Ascending aorta (tissue), 2 donors: ENCODE measurements around the gene TNNC1. TPM values are rescaled to one million over a fixed set of nuclear protein-coding genes. Genes with fewer than 3 reads are reported as not detected.

Experiments
- DNase-seq, 2 donors: peaks; one replicate each; pipeline ENCODE4 v3.0.0-alpha.2; 2019; ENCODE audit warnings: low spot score in 2 of 2
- H3K27ac ChIP-seq, 2 donors: fragments of 200-600 bp; sonication (generic); one replicate each; pipeline ENCODE4 v1.5.1; 2016 to 2017; ENCODE audit warnings: mild to moderate bottlenecking in 1 of 2
- H3K27me3 ChIP-seq: fragments of 200-600 bp; sonication (generic); one replicate; pipeline ENCODE4 v1.5.1; 2017
- H3K36me3 ChIP-seq, 2 donors: fragments of 200-600 bp; sonication (generic); one replicate each; pipeline ENCODE4 v1.5.1; 2016
- H3K4me1 ChIP-seq, 2 donors: fragments of 200-600 bp; sonication (generic); one replicate each; pipeline ENCODE4 v1.5.1; 2016 to 2017; ENCODE audit warnings: mild to moderate bottlenecking in 1 of 2
- H3K4me3 ChIP-seq, 2 donors: fragments of 200-600 bp; sonication (generic); one replicate each; pipeline ENCODE4 v1.5.1; 2016 to 2017; ENCODE audit warnings: mild to moderate bottlenecking in 1 of 2
- H3K9me3 ChIP-seq, 2 donors: fragments of 200-600 bp; sonication (generic); one replicate each; pipeline ENCODE4 v1.5.1; 2016
- CTCF ChIP-seq, 3 experiments: fragments of 200-600 bp in 2 of 3; fragments of 450-650 bp in 1 of 3; sonication (generic) in 2 of 3; IDR thresholded peaks; one replicate each; pipeline ENCODE4 v1.5.1; 2016 to 2019; ENCODE audit warnings: antibody characterized with exemption in 3 of 3, mild to moderate bottlenecking in 1 of 3, moderate library complexity in 1 of 3
- intact Hi-C: fragments of 100-400 bp; cut with DNase I; formaldehyde crosslinking; loops from one replicate; pipeline ENCODE4 v1.15.1; 2023
- total RNA-seq: library from RNA; depleted of rRNA; stranded (reverse); fragments of >200 nt; gene quantifications from one replicate; pipeline ENCODE4 v1.1.0, GENCODE V29; 2016

TNNC1 gene
- total RNA-seq, 1 donor from 2014 or later = 68.6 TPM

DNA sequence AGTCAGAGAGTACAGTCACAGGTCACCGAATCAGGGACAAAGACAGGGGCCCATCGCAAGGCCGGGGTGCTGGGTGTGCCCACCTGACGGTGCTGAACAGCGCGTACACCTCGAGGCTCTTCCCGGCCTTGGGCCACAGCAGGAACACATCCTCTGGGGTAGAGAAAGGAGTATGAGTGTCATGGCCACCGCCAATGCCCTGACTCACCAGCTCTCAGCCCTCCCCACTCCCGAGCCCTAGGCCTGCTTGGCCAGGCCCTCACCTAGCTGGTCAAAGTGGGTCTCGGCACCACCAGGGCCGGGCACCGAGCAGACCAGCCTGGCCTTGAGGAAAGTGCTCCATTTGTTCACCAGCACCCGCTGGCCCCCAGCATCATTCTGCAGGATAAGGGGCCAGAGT, 13.2 kb downstream of the TNNC1 start:
- H3K27me3 ChIP-seq = no peaks in the 10 kb centered on the region
- no peak overlapping the region for H3K4me3 ChIP-seq
- intact Hi-C loops = no loop called here
- H3K4me1 ChIP-seq = peaks cover 0 to 2% of the 10 kb centered on the region in 2 donors
- no peaks in the 10 kb centered on the region for H3K9me3 ChIP-seq
- no peaks in the 10 kb centered on the region for H3K36me3 ChIP-seq
- no peak for DNase-seq
- no peak overlapping the region for H3K27ac ChIP-seq
- no peak for TF ChIP-seq CTCF (IDR thresholded peaks at IDR 0.05)

GRCh38 chr3:52440249-52440551, 13.6 kb downstream of the TNNC1 start:
- peaks cover 0 to 2% of the 10 kb centered on the region in 2 donors for H3K4me1 ChIP-seq
- no peak overlapping the region for H3K4me3 ChIP-seq
- TF ChIP-seq CTCF (IDR thresholded peaks at IDR 0.05) = no peak
- H3K36me3 ChIP-seq = no peaks in the 10 kb centered on the region
- no peak for DNase-seq
- H3K27me3 ChIP-seq = no peaks in the 10 kb centered on the region
- intact Hi-C loops = no loop called here
- no peaks in the 10 kb centered on the region for H3K9me3 ChIP-seq
- H3K27ac ChIP-seq = no peak overlapping the region

DNA sequence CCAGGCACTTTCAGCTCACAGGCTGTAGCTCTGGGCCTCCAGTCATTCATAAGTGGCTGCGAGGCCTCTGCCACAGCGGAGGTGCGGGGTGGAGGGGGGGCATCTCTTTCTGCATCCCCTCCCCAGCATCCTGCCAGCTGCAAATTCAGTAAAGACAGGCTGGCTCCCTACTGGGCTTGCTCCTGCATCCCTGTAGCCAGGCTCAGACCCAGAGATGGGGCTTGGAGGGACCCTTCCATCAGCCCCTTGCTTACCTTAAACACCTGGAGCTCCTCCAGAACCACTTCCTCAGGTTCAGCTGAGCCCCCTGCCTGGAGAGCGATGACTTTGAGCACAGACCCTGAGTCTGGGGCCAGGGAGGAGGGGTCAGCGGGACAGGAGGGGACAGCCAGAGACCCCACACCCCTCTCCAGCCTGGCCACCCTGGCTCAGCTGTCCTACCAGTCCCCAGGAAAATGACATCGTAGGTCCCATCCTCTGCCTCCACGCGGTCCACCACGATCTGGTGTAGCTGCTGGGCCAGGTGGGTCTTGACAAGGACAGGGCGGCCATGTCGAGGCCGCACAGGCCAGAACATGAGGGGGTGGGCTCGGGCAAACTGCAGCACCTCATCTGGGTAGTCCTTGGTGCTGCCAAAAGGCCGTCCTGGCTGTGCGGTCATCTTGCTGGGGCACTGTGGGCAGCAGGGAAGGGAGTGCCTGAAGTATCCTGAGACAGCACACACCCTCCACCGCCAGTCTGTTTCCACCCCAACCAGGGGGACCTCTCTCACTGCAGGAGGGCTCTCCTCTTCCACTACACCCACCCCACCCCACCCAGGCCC, 14.2 kb downstream of the TNNC1 start:
- Histone ChIP-seq H3K4me1 (no peaks in the 10 kb centered on the region), H3K27ac (no peak overlapping the region), H3K36me3 (no peaks in the 10 kb centered on the region), H3K4me3 (no peak overlapping the region), H3K9me3 (no peaks in the 10 kb centered on the region), H3K27me3 (no peaks in the 10 kb centered on the region)
- intact Hi-C loops = no loop called here
- TF ChIP-seq CTCF (IDR thresholded peaks at IDR 0.05) = no peak
- DNase-seq = no peak

DNA sequence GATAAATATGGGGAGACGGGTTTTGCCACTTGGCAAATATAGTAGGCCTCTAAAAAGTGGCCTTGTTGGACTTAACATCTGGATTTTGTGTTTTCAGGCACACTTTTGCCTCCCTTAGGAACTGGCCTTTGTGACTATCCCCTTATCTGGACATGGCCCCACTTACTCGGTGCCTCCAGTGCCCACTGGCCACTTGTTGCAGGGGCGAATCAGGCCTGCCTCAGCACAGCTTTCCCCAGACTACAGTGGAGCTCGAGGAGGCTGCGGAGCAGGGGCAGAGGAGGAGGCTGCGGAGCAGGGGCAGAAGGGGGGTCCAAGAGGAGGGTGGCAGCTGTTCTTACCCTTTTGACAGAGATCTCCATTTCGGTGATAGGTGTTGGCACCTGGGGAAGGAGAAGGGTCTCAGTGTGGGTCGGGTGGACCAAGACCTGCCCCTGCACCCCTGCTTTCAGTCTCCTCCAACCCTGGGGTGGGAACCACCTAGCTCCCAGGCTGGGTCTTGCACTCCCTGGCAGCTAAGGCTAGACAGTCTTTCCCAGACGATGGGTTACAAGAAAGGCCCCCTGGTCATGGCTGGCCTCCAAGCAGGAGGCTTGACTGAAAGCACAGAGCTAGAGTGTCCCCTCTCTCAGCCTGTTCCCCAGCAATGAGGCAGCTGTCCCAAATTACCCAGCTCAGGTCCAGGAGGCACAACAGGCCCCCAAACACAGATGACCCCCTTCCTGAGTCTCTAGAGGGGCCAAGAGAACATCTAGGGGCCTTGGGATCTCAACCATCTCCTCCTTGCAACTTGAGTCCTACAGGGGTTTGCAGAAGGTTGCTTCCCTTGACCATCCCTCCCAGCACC, 15.0 kb downstream of the TNNC1 start:
- Histone ChIP-seq H3K36me3 (no peaks in the 10 kb centered on the region), H3K9me3 (no peaks in the 10 kb centered on the region), H3K4me3 (no peak overlapping the region), H3K27me3 (no peaks in the 10 kb centered on the region), H3K4me1 (no peaks in the 10 kb centered on the region), H3K27ac (no peak overlapping the region)
- intact Hi-C loops = no loop called here
- no peak for DNase-seq
- no peak for TF ChIP-seq CTCF (IDR thresholded peaks at IDR 0.05)

DNA sequence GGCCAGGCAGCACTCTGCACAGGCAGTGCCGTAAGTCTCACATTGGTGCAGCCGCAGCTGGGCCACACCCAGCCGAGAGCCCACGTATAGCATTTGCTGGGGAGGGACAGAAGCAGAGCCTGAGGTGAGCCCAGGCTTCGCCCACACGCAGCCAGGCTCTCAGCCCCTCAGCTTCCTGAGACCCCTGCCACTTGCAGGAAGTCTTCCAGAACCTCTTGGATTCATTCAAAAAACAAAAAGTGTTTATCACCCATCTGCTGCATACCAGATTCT, 15.8 kb downstream of the TNNC1 start:
- no peak overlapping the region for H3K27ac ChIP-seq
- DNase-seq = no peak
- H3K9me3 ChIP-seq = no peaks in the 10 kb centered on the region
- H3K4me1 ChIP-seq = no peaks in the 10 kb centered on the region
- no peak for TF ChIP-seq CTCF (IDR thresholded peaks at IDR 0.05)
- intact Hi-C loops = no loop called here
- no peaks in the 10 kb centered on the region for H3K36me3 ChIP-seq
- no peaks in the 10 kb centered on the region for H3K27me3 ChIP-seq
- no peak overlapping the region for H3K4me3 ChIP-seq
